Ectodermal cell (in vitro differentiated cells): Measurements from ENCODE around the gene OR4D9. TPM values are rescaled to one million over a fixed set of nuclear protein-coding genes. Genes with fewer than 3 reads are reported as not detected.
"Not testable (repeated sequence)": the region's sequence is repeated elsewhere in the genome, so short reads cannot be mapped to it uniquely, and the experiment has no call there.

Experiments used
- H3K27ac ChIP-seq: 2 replicates; pipeline ENCODE4 v1.7.0; 2013; ENCODE audit warnings: mild to moderate bottlenecking, low read depth, low read length; ENCODE audit not compliant: insufficient read depth, poor library complexity, severe bottlenecking
- H3K27me3 ChIP-seq: 2 replicates; pipeline ENCODE4 v1.7.0; 2013; ENCODE audit warnings: mild to moderate bottlenecking, low read length; ENCODE audit not compliant: insufficient read depth, control insufficient read depth, poor library complexity, severe bottlenecking
- H3K36me3 ChIP-seq: one replicate; pipeline ENCODE4 v1.7.0; 2013; ENCODE audit warnings: low read length; ENCODE audit not compliant: control insufficient read depth, insufficient read depth
- H3K4me1 ChIP-seq: one replicate; pipeline ENCODE4 v1.7.0; 2013; ENCODE audit warnings: low read length; ENCODE audit not compliant: control insufficient read depth, insufficient read depth
- H3K4me3 ChIP-seq: 2 replicates; pipeline ENCODE4 v1.7.0; 2013; ENCODE audit warnings: low read depth, low read length, control low read depth; ENCODE audit not compliant: insufficient read depth
- H3K9me3 ChIP-seq: 2 replicates; pipeline ENCODE4 v1.7.0; 2013; ENCODE audit warnings: mild to moderate bottlenecking, low read length, moderate library complexity; ENCODE audit not compliant: control insufficient read depth
- WGBS, 2 experiments: methylation state at CpG; one replicate each; pipeline ENCODE4 v1.1.7; 2013; ENCODE audit warnings: missing lambda C conversion rate in 2 of 2; 5-methylcytosine and 5-hydroxymethylcytosine counted together
- polyA plus RNA-seq, 4 experiments: library from polyadenylated mRNA; stranded (reverse); fragments of 50-300 nt; gene quantifications; one replicate each; pipeline ENCODE4 v1.2.3, GENCODE V29; 2013

Gene OR4D9
- not detected for polyA plus RNA-seq (2013, experiment 1 of 4)
- not detected for polyA plus RNA-seq (2013, experiment 2 of 4)
- not detected for polyA plus RNA-seq (2013, experiment 3 of 4)
- polyA plus RNA-seq (2013, experiment 4 of 4), result not detected

- WGBS, 2 experiments, result 91 to 95% methylated on average over 1 to 2 of the region's 2 CpGs
- Histone ChIP-seq H3K9me3 (no peaks in the 10 kb centered on the region), H3K27me3 (no peaks in the 10 kb centered on the region), H3K27ac (no peak within 1 kb of the TSS), H3K36me3 (no peaks in the 10 kb centered on the region), H3K4me3 (no peak within 1 kb of the TSS), H3K4me1 (no peaks in the 10 kb centered on the region)
Observed at GRCh38 chr11:59510941-59511589, at the start of gene OR4D9. Gene OR4D9 (plus strand): TSS chr11:59511539. CDS start chr11:59514913, 3,374 bp downstream.

DNA sequence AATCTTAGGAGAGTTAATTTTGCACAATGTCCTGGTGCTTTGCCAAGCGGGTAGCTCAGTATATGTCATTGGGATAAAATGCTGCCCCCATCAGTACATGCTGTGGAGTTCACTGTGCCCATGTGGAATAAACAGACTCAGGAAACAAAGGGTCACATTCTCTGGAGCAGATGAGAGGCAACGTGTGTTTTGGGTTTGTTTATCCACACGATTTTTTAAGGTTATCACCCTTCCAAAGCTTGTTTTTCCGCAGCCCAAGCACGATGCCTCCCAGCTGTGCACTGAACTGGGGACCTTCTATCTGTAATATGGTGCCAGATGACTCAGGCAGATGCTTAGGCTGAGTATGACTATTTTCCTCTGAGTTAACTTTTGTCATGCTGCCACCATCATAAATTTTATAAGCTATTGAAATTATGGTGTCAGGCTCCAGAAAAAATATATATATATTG, 48.1 kb upstream of the OR4D9 start:
- H3K36me3 ChIP-seq, result no peaks in the 10 kb centered on the region
- WGBS, 2 experiments, result 80 to 84% methylated on average over 5 of the region's 5 CpGs
- no peaks in the 10 kb centered on the region for H3K4me1 ChIP-seq
- no peak overlapping the region for H3K4me3 ChIP-seq
- H3K27ac ChIP-seq, result no peak overlapping the region
- H3K27me3 ChIP-seq, result no peaks in the 10 kb centered on the region
- no peaks in the 10 kb centered on the region for H3K9me3 ChIP-seq

GRCh38 chr11:59473015-59473414, 38.3 kb upstream of the OR4D9 start, which contains the start of gene OR4D10:
Gene OR4D10 (plus strand): TSS chr11:59473315. CDS start chr11:59477430, 4,115 bp downstream.
- Histone ChIP-seq H3K27me3 (no peaks in the 10 kb centered on the region), H3K4me3 (no peak within 1 kb of the TSS), H3K9me3 (no peaks in the 10 kb centered on the region), H3K36me3 (no peaks in the 10 kb centered on the region), H3K27ac (no peak within 1 kb of the TSS), H3K4me1 (no peaks in the 10 kb centered on the region)

DNA sequence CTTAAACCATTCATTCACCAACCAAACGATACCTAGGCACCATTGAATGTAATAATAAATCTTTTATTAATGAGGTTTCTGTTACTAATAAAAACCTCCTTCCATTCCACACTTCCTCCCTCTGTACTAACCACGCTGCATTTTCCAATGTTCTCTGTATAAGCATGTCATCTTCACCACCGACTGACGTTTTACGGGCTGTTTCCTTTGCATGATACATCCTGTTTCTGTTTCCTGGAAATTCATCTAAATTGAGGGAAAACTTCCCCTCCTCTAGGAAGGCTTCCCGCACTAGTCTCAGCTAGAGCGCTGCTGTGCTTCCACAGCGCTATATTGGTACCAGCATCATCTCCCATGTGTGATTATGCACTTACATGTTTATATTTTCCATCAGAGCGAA, 36.2 kb upstream of the OR4D9 start:
- Histone ChIP-seq H3K36me3 (no peaks in the 10 kb centered on the region), H3K4me3 (no peak overlapping the region), H3K4me1 (no peaks in the 10 kb centered on the region), H3K27ac (no peak overlapping the region), H3K9me3 (no peaks in the 10 kb centered on the region), H3K27me3 (no peaks in the 10 kb centered on the region)
- 76 to 84% methylated on average over 8 to 9 of the region's 9 CpGs for WGBS, 2 experiments

DNA sequence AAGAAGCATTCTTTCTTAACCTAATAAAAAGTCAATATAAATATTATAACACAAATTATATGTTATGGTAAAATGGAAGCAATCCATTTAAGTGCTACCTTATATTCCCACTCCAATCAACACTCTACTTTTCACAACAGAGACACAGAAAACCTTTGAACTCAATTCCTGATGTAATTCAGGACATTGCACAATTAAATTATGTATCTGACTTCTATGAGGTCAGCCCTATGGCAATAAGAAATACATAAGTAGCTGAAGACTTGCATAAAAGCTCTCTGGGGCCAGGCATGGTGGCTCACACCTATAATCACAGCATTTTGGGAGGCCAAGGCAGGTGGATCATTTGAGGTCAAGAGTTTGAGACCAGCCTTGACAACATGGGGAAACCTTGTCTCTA, 31.4 kb upstream of the OR4D9 start:
- Histone ChIP-seq H3K27ac (no peak overlapping the region), H3K27me3 (no peaks in the 10 kb centered on the region), H3K4me1 (no peaks in the 10 kb centered on the region), H3K4me3 (no peak overlapping the region), H3K9me3 (no peaks in the 10 kb centered on the region), H3K36me3 (no peaks in the 10 kb centered on the region)

DNA sequence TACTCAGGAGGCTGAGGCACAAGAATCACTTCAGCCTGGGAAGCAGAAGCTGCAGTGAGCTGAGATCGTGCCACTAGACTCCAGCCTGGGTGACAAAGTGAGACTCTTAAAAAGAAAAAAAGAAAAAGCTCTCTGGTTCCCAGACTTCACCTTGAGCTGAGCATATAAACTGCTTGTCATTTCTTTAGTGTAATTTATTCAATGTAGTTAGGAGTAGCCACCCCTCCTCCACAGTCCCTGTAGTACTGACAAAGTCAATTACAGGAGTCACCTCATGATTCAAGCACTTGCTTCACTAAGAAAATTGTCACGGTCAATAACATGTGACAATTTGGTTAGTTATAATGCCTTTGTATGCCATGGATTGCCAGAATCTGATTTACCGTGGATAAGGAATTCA, 31.0 kb upstream of the OR4D9 start:
- Histone ChIP-seq H3K27ac (no peak overlapping the region), H3K9me3 (no peaks in the 10 kb centered on the region), H3K36me3 (no peaks in the 10 kb centered on the region), H3K27me3 (no peaks in the 10 kb centered on the region), H3K4me3 (no peak overlapping the region), H3K4me1 (no peaks in the 10 kb centered on the region)
- 94 to 95% methylated on average over 3 of the region's 3 CpGs for WGBS, 2 experiments

DNA sequence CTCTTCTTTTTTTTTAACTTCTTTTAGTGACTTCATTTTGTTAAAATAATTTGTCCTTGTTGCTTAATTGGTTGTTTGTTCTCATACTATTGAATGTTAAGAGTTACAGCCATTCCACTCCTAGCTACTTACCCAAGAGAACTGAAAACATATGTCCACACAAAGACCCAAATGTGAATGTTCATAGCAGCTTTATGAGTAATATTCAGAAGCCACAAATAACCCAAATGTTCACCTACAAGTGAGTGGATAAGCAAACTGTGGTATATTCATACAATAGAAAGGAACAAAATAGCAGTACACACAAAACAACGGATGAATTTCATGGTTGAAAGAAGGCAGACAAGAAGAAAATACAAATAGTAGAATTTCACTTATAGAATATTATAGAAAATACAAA, 9.4 kb upstream of the OR4D9 start:
- no peaks in the 10 kb centered on the region for H3K36me3 ChIP-seq
- H3K27ac ChIP-seq, result no peak overlapping the region
- WGBS, 2 experiments, result no CpG with 5 or more reads among the region's 1 CpG

GRCh38 chr11:59503276-59503675, 8.1 kb upstream of the OR4D9 start, which contains the start of gene OR4D11:
Gene OR4D11 (plus strand): TSS chr11:59503576. CDS start chr11:59503576, 0 bp downstream.
- no peak within 1 kb of the TSS for H3K4me3 ChIP-seq
- H3K27ac ChIP-seq, result no peak within 1 kb of the TSS
- H3K4me1 ChIP-seq, result no peaks in the 10 kb centered on the region
- no peaks in the 10 kb centered on the region for H3K27me3 ChIP-seq
- H3K36me3 ChIP-seq, result no peaks in the 10 kb centered on the region
- no peaks in the 10 kb centered on the region for H3K9me3 ChIP-seq

More for the DNA sequence above, 9.4 kb upstream of the OR4D9 start:
- H3K27me3 ChIP-seq, result no peaks in the 10 kb centered on the region
- H3K9me3 ChIP-seq, result no peaks in the 10 kb centered on the region
- no peak overlapping the region for H3K4me3 ChIP-seq
- no peaks in the 10 kb centered on the region for H3K4me1 ChIP-seq

DNA sequence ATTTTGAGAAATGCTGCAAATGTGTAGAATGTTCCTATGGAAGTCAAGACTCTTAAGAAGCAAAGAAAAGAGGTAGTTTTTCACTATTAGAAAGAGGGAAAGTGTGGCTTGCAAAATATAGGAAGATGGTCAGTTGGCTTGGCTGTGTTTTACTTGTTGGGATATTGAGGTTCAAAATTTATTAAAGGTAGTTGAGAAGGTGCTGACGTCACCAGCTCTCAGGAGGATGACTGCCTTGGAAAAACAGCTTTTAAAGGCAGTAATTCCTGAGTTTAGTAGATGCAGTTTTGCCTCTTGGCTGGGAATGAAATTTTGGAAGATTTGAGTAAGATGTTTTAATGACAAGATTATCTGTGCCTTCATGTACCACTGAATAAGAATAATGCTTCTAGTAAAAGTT, 336 bp downstream of the OR4D9 start:
- H3K9me3 ChIP-seq, result no peaks in the 10 kb centered on the region
- H3K27ac ChIP-seq, result no peak overlapping the region
- H3K36me3 ChIP-seq, result no peaks in the 10 kb centered on the region
- H3K4me3 ChIP-seq, result no peak overlapping the region
- H3K4me1 ChIP-seq, result no peaks in the 10 kb centered on the region
- no peaks in the 10 kb centered on the region for H3K27me3 ChIP-seq
- WGBS, 2 experiments, result 82 to 93% methylated on average over 1 of the region's 1 CpG

DNA sequence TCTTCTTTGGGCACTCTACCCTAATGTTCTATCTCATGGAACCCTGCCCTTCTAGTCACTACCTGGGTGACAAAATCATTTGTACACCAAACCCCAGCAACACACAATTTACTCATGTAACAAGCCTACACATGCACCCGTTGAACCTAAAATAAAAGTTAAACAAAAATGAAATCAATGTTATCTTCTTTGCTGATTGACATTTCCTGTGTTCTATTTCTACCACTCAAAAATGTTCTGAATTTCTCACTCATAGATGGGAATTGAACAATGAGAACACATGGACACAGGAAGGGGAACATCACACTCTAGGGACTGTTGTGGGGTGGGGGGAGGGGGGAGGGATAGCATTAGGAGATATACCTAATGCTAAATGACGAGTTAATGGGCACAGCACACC, 8.8 kb downstream of the OR4D9 start:
- not testable (repeated sequence) for H3K4me1 ChIP-seq, H3K9me3 ChIP-seq, H3K27ac ChIP-seq, H3K36me3 ChIP-seq, H3K4me3 ChIP-seq, H3K27me3 ChIP-seq
- 75 to 84% methylated on average over 1 to 2 of the region's 2 CpGs for WGBS, 2 experiments
